SU-DHL-6 (cell line): ENCODE data around the gene KLHDC9.

ENCODE experiments used
- CTCF ChIP-seq: fragments of 200-600 bp; sonication (generic); IDR thresholded peaks from one replicate; pipeline ENCODE4 v1.5.1; 2017; ENCODE audit warnings: antibody characterized with exemption, mild to moderate bottlenecking, low read length, moderate library complexity; ENCODE audit not compliant: insufficient read depth, poor library complexity, severe bottlenecking
- EZH2phosphoT487 ChIP-seq: fragments of 200-600 bp; sonication (generic), shearing (Covaris generic); conservative IDR thresholded peaks from 2 replicates; pipeline ENCODE4 v1.6.1; 2018; ENCODE audit warnings: mild to moderate bottlenecking, antibody characterized with exemption, low read length, moderate library complexity, mixed read lengths

- no peak for TF ChIP-seq CTCF
- TF ChIP-seq EZH2phosphoT487 = no peak
These were observed 39.7 kb downstream of the KLHDC9 start for GRCh38 chr1:161137881-161138280.
